ENCODE data around the gene HAUS7. TPM values are rescaled to one million over a fixed set of nuclear protein-coding genes. Genes with fewer than 3 reads are reported as not detected.

Gene HAUS7
- total RNA-seq = 10 to 100 TPM; 59.1 to 62.3 TPM

- peaks cover 5% of the 10 kb centered on the region for H3K36me3 Mint-ChIP-seq
- H3K27me3 Mint-ChIP-seq = no peaks in the 10 kb centered on the region
- H3K27ac Mint-ChIP-seq = peak within 1 kb of the TSS; percentile 51
- peak within 1 kb of the TSS; percentile 79 for H3K4me3 Mint-ChIP-seq
- peak; percentile 92 for DNase-seq
- peaks cover 17% of the 10 kb centered on the region for H3K4me1 Mint-ChIP-seq (ENCODE audit: low read depth)
- intact Hi-C loops (cut with micrococcal nuclease) = loop anchor here (1.0 to 10.0 kb wide), 7 partner anchors 37 to 529 kb away; partner anchors contain the start of genes ABCD1, BCAP31, CCNQ and IDH3G
- no peaks in the 10 kb centered on the region for H3K9me3 Mint-ChIP-seq
- ChIA-PET POLR2A (no interaction called here), CTCF (interaction anchor here (0.6 to 4.8 kb wide), 9 partner anchors 10 to 529 kb away, joined by 3 to 49 read pairs (median 5); no protein-coding TSS in a partner anchor)
These were observed at the start of gene HAUS7 for GRCh38 chrX:153470411-153471363. TSS of gene HAUS7 (minus strand) at chrX:153470576. CDS start at chrX:153470557, 19 bp downstream.

- no peaks in the 10 kb centered on the region for H3K36me3 Mint-ChIP-seq
- no peaks in the 10 kb centered on the region for H3K9me3 Mint-ChIP-seq
- H3K27ac Mint-ChIP-seq = no peak overlapping the region
- CTCF ChIA-PET = no interaction called here
- DNase-seq = no peak
- intact Hi-C loops (cut with micrococcal nuclease) = no loop called here
- H3K4me1 Mint-ChIP-seq (ENCODE audit: low read depth) = peaks cover 3% of the 10 kb centered on the region
- H3K4me3 Mint-ChIP-seq = no peak overlapping the region
- POLR2A ChIA-PET = no interaction called here
- H3K27me3 Mint-ChIP-seq = peaks cover 12% of the 10 kb centered on the region
These were observed 49.4 kb upstream of the HAUS7 start for GRCh38 chrX:153519569-153520286.

GRCh38 chrX:153517946-153518834, 47.8 kb upstream of the HAUS7 start:
- H3K4me3 Mint-ChIP-seq = no peak overlapping the region
- peaks cover 3% of the 10 kb centered on the region for H3K4me1 Mint-ChIP-seq (ENCODE audit: low read depth)
- POLR2A ChIA-PET = no interaction called here
- peaks cover 12% of the 10 kb centered on the region for H3K27me3 Mint-ChIP-seq
- intact Hi-C loops (cut with micrococcal nuclease) = no loop called here
- no peaks in the 10 kb centered on the region for H3K36me3 Mint-ChIP-seq
- no peak overlapping the region for H3K27ac Mint-ChIP-seq
- DNase-seq = no peak
- H3K9me3 Mint-ChIP-seq = no peaks in the 10 kb centered on the region
- CTCF ChIA-PET = no interaction called here

GRCh38 chrX:153517423-153517822, 47.0 kb upstream of the HAUS7 start, which contains the start of gene ATP2B3:
TSS of gene ATP2B3 (plus strand) at chrX:153517642. CDS start at chrX:153536248, 18,606 bp downstream.
- Mint-ChIP-seq H3K4me3 (no peak within 1 kb of the TSS), H3K9me3 (no peaks in the 10 kb centered on the region), H3K36me3 (no peaks in the 10 kb centered on the region), H3K27ac (no peak within 1 kb of the TSS), H3K27me3 (peaks cover 12% of the 10 kb centered on the region), H3K4me1 (ENCODE audit: low read depth) (peaks cover 3% of the 10 kb centered on the region)
- intact Hi-C loops (cut with micrococcal nuclease) = no loop called here
- CTCF ChIA-PET = interaction anchor here (1.3 kb wide), 1 partner anchor 10 kb away, joined by 4 read pairs; no protein-coding TSS in a partner anchor
- POLR2A ChIA-PET = no interaction called here
- no peak for DNase-seq

GRCh38 chrX:153516073-153516472, 45.7 kb upstream of the HAUS7 start:
- intact Hi-C loops (cut with micrococcal nuclease) = no loop called here
- no peak overlapping the region for H3K27ac Mint-ChIP-seq
- ChIA-PET POLR2A (no interaction called here), CTCF (interaction anchor here (1.2 to 1.3 kb wide), 2 partner anchors 9 to 145 kb away, joined by 3 to 4 read pairs; no protein-coding TSS in a partner anchor)
- DNase-seq = no peak
- H3K4me1 Mint-ChIP-seq (ENCODE audit: low read depth) = peaks cover 3% of the 10 kb centered on the region
- H3K27me3 Mint-ChIP-seq = peaks cover 12% of the 10 kb centered on the region
- no peaks in the 10 kb centered on the region for H3K9me3 Mint-ChIP-seq
- no peaks in the 10 kb centered on the region for H3K36me3 Mint-ChIP-seq
- H3K4me3 Mint-ChIP-seq = no peak overlapping the region

- Mint-ChIP-seq H3K4me3 (no peak overlapping the region), H3K4me1 (ENCODE audit: low read depth) (peaks cover 3% of the 10 kb centered on the region), H3K27ac (no peak overlapping the region), H3K36me3 (no peaks in the 10 kb centered on the region), H3K27me3 (peaks cover 12% of the 10 kb centered on the region), H3K9me3 (no peaks in the 10 kb centered on the region)
- intact Hi-C loops (cut with micrococcal nuclease) = no loop called here
- ChIA-PET POLR2A (no interaction called here), CTCF (interaction anchor here (1.2 to 1.4 kb wide), 2 partner anchors 45 to 146 kb away, joined by 3 to 5 read pairs; partner anchors contain the start of gene HAUS7)
- DNase-seq = no peak
These were observed 45.1 kb upstream of the HAUS7 start for GRCh38 chrX:153515435-153515834.

DNA sequence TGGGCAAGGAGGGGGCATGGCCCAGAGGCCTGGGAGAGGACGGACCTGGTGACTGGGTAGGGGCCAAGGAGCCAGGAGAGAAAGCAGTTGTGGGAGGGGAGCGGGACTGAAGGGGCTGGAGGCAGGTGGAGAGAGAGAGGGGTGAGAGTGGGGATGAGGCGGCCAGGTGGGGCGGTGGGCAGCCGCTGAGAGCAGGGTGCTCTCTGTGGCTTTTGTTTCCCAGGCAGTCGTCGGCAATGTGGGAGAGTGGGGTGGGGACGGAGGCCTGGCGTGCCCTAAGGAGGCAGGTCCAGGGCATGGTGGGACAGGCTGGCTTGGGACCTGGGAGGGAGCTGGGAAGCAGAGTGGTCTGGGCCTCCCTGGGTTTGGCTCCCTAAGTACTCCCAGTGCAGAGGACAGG, 43.9 kb upstream of the HAUS7 start:
- no peak overlapping the region for H3K4me3 Mint-ChIP-seq
- DNase-seq = no peak
- no peaks in the 10 kb centered on the region for H3K9me3 Mint-ChIP-seq
- intact Hi-C loops (cut with micrococcal nuclease) = no loop called here
- ChIA-PET POLR2A (no interaction called here), CTCF (interaction anchor here (1.4 kb wide), 1 partner anchor 43 kb away, joined by 5 read pairs; the partner anchor contains the start of gene HAUS7)
- no peak overlapping the region for H3K27ac Mint-ChIP-seq
- H3K4me1 Mint-ChIP-seq (ENCODE audit: low read depth) = peaks cover 3% of the 10 kb centered on the region
- peaks cover 12% of the 10 kb centered on the region for H3K27me3 Mint-ChIP-seq
- H3K36me3 Mint-ChIP-seq = no peaks in the 10 kb centered on the region

- no peaks in the 10 kb centered on the region for H3K9me3 Mint-ChIP-seq
- POLR2A ChIA-PET = no interaction called here
- CTCF ChIA-PET = no interaction called here
These were observed 42.9 kb upstream of the HAUS7 start for GRCh38 chrX:153513265-153513664.

GRCh38 chrX:153512501-153512893, 42.1 kb upstream of the HAUS7 start:
- no peak overlapping the region for H3K4me3 Mint-ChIP-seq
- intact Hi-C loops (cut with micrococcal nuclease) = no loop called here

More at GRCh38 chrX:153513265-153513664, 42.9 kb upstream of the HAUS7 start:
- Mint-ChIP-seq H3K4me1 (ENCODE audit: low read depth) (peaks cover 3% of the 10 kb centered on the region), H3K4me3 (no peak overlapping the region), H3K36me3 (no peaks in the 10 kb centered on the region), H3K27ac (no peak overlapping the region), H3K27me3 (peaks cover 7% of the 10 kb centered on the region)
- intact Hi-C loops (cut with micrococcal nuclease) = no loop called here
- no peak for DNase-seq

GRCh38 chrX:153511784-153512500, 41.6 kb upstream of the HAUS7 start:
- no peaks in the 10 kb centered on the region for H3K9me3 Mint-ChIP-seq
- H3K4me3 Mint-ChIP-seq = no peak overlapping the region
- peaks cover 13% of the 10 kb centered on the region for H3K4me1 Mint-ChIP-seq (ENCODE audit: low read depth)
- H3K27me3 Mint-ChIP-seq = peaks cover 5% of the 10 kb centered on the region
- H3K27ac Mint-ChIP-seq = no peak overlapping the region
- CTCF ChIA-PET = interaction anchor here (0.7 kb wide), 1 partner anchor 571 kb away, joined by 3 read pairs; no protein-coding TSS in a partner anchor
- POLR2A ChIA-PET = no interaction called here
- intact Hi-C loops (cut with micrococcal nuclease) = no loop called here
- DNase-seq = no peak
- no peaks in the 10 kb centered on the region for H3K36me3 Mint-ChIP-seq

More at GRCh38 chrX:153512501-153512893, 42.1 kb upstream of the HAUS7 start:
- POLR2A ChIA-PET = no interaction called here
- CTCF ChIA-PET = no interaction called here
- H3K36me3 Mint-ChIP-seq = no peaks in the 10 kb centered on the region
- H3K27me3 Mint-ChIP-seq = peaks cover 5% of the 10 kb centered on the region
- H3K4me1 Mint-ChIP-seq (ENCODE audit: low read depth) = peaks cover 8% of the 10 kb centered on the region
- H3K9me3 Mint-ChIP-seq = no peaks in the 10 kb centered on the region
- H3K27ac Mint-ChIP-seq = no peak overlapping the region
- no peak for DNase-seq

- H3K4me3 Mint-ChIP-seq = no peak overlapping the region
- H3K4me1 Mint-ChIP-seq (ENCODE audit: low read depth) = peaks cover 10% of the 10 kb centered on the region
- no peak overlapping the region for H3K27ac Mint-ChIP-seq
- no peaks in the 10 kb centered on the region for H3K27me3 Mint-ChIP-seq
- ChIA-PET POLR2A (no interaction called here), CTCF (no interaction called here)
- intact Hi-C loops (cut with micrococcal nuclease) = no loop called here
- H3K9me3 Mint-ChIP-seq = no peaks in the 10 kb centered on the region
- H3K36me3 Mint-ChIP-seq = no peaks in the 10 kb centered on the region
- DNase-seq = no peak
These were observed 40.0 kb upstream of the HAUS7 start for GRCh38 chrX:153510383-153510782.

Measured in activated CD4-positive, alpha-beta memory T cell treated with anti-CD3 and anti-CD28 coated beads for 36 hours (primary cell).